ENCODE data around the gene GAS2L2. TPM values are rescaled to one million over a fixed set of nuclear protein-coding genes. Genes with fewer than 3 reads are reported as not detected.
A peak's percentile ranks its signal among the peaks of the same experiment; 100 is the strongest.

GAS2L2 gene
- total and polyA plus RNA-seq, 7 donors, result 0.06 TPM; not detected in 6

GRCh38 chr17:35774499-35774898, 21.5 kb upstream of the GAS2L2 start:
- no peaks in the 10 kb centered on the region for H3K9me3 ChIP-seq
- peak in 1 of 2 donors; percentile 37 for TF ChIP-seq POLR2A (IDR thresholded peaks at IDR 0.05)
- peak; percentile 35 to 84 (median 77) for TF ChIP-seq POLR2AphosphoS5 (IDR thresholded peaks at IDR 0.05)
- no peak for TF ChIP-seq EP300 (IDR thresholded peaks at IDR 0.05)
- TF ChIP-seq CTCF (IDR thresholded peaks at IDR 0.05), result no peak
- no peaks in the 10 kb centered on the region for H3K36me3 ChIP-seq
- H3K4me1 ChIP-seq, result peaks cover 0 to 57% (median 32%) of the 10 kb centered on the region in 4 donors
- intact Hi-C loops (cut with DNase I), result no loop called here
- no peaks in the 10 kb centered on the region for H3K27me3 ChIP-seq
- peak overlapping the region in 3 of 4 donors; percentile 18 to 42 (median 28) for H3K4me3 ChIP-seq
- WGBS, 2 donors, result 29 to 61% methylated on average over 5 of the region's 5 CpGs
- DNase-seq, result peak; percentile 92
- peak overlapping the region; percentile 82 to 94 (median 88) for H3K27ac ChIP-seq

GRCh38 chr17:35773679-35774425, 20.8 kb upstream of the GAS2L2 start:
- 50 to 66% methylated on average over 10 of the region's 10 CpGs for WGBS, 2 donors
- DNase-seq, result no peak
- TF ChIP-seq POLR2A (IDR thresholded peaks at IDR 0.05), result no peak
- no peak for TF ChIP-seq POLR2AphosphoS5 (IDR thresholded peaks at IDR 0.05)
- no peak for TF ChIP-seq EP300 (IDR thresholded peaks at IDR 0.05)
- no peak for TF ChIP-seq CTCF (IDR thresholded peaks at IDR 0.05)
- Histone ChIP-seq H3K9me3 (no peaks in the 10 kb centered on the region), H3K36me3 (no peaks in the 10 kb centered on the region), H3K27me3 (no peaks in the 10 kb centered on the region), H3K27ac (peak overlapping the region; percentile 82 to 94 (median 88)), H3K4me1 (peaks cover 0 to 57% (median 32%) of the 10 kb centered on the region in 4 donors), H3K4me3 (no peak overlapping the region)
- intact Hi-C loops (cut with DNase I), result no loop called here

- 76 to 85% methylated on average over 20 of the region's 20 CpGs for WGBS, 2 donors
- no peaks in the 10 kb centered on the region for H3K9me3 ChIP-seq
- TF ChIP-seq POLR2AphosphoS5 (IDR thresholded peaks at IDR 0.05), result no peak
- TF ChIP-seq EP300 (IDR thresholded peaks at IDR 0.05), result no peak
- no peak for TF ChIP-seq POLR2A (IDR thresholded peaks at IDR 0.05)
- TF ChIP-seq CTCF (IDR thresholded peaks at IDR 0.05), result no peak
- intact Hi-C loops (cut with DNase I), result no loop called here
- H3K27ac ChIP-seq, result peak overlapping the region; percentile 82 to 94 (median 88)
- no peaks in the 10 kb centered on the region for H3K27me3 ChIP-seq
- H3K4me1 ChIP-seq, result peaks cover 0 to 57% (median 32%) of the 10 kb centered on the region in 4 donors
- no peak overlapping the region for H3K4me3 ChIP-seq
- DNase-seq, result no peak
- H3K36me3 ChIP-seq, result no peaks in the 10 kb centered on the region
Observed at GRCh38 chr17:35773129-35773528, 20.1 kb upstream of the GAS2L2 start.

- no peak overlapping the region for H3K4me3 ChIP-seq
- no peak for TF ChIP-seq POLR2AphosphoS5 (IDR thresholded peaks at IDR 0.05)
- TF ChIP-seq EP300 (IDR thresholded peaks at IDR 0.05), result no peak
- no peak for TF ChIP-seq POLR2A (IDR thresholded peaks at IDR 0.05)
- TF ChIP-seq CTCF (IDR thresholded peaks at IDR 0.05), result no peak
- WGBS, 2 donors, result 96 to 97% methylated on average over 48 of the region's 48 CpGs
- H3K36me3 ChIP-seq, result no peaks in the 10 kb centered on the region
- no peaks in the 10 kb centered on the region for H3K27me3 ChIP-seq
- peaks cover 0 to 52% (median 32%) of the 10 kb centered on the region in 4 donors for H3K4me1 ChIP-seq
- DNase-seq, result no peak
- intact Hi-C loops (cut with DNase I), result no loop called here
- no peak overlapping the region for H3K27ac ChIP-seq
- H3K9me3 ChIP-seq, result no peaks in the 10 kb centered on the region
Observed at GRCh38 chr17:35769895-35770486, 17.0 kb upstream of the GAS2L2 start.

Measured in sigmoid colon (tissue), 7 donors.